ENCODE measurements around the gene MTLN.

DNA sequence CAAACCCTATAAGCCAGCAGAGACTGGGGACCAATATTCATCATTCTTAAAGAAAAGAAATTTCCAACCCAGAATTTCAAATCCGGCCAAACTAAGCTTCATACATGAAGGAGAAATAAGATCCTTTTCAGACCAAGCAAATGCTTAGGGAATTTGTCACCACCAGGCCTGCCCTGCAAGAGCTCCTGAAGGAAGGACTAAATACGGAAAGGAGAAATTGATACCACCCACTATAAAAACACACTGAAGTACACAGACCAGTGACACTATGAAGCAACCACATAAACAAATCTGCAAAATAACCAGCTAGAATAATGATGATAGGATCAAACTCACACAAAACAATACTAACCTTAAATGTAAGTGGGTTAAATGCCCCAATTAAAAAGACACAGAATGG is 29.9 kb downstream of the MTLN start:
- TF ChIP-seq BCL11A (IDR thresholded peaks at IDR 0.05; ENCODE audit: low read depth, low read length) (no peak), POLR2AphosphoS5 (IDR thresholded peaks at IDR 0.05; ENCODE audit: low read length) (no peak), KAT2A (conservative IDR thresholded peaks at IDR 0.05; ENCODE audit: control insufficient read depth, low read depth, low read length) (no peak), SMC3 (IDR thresholded peaks at IDR 0.05; ENCODE audit: borderline replicate concordance, low read length) (no peak), POLR2A (IDR thresholded peaks at IDR 0.05; ENCODE audit: low read depth, low read length) (no peak), EZH2 (IDR thresholded peaks at IDR 0.05; ENCODE audit: borderline replicate concordance, control insufficient read depth, low read depth, low read length) (no peak), CHD2 (IDR thresholded peaks at IDR 0.05; ENCODE audit: borderline replicate concordance, low read depth, low read length) (no peak), CBX5 (IDR thresholded peaks at IDR 0.05; ENCODE audit: low read depth) (no peak), SREBF2 (IDR thresholded peaks at IDR 0.05; ENCODE audit: low read length) (no peak), GABPA (IDR thresholded peaks at IDR 0.05; ENCODE audit: low read depth) (no peak), CHD4 (IDR thresholded peaks at IDR 0.05) (no peak), SUZ12 (IDR thresholded peaks at IDR 0.05; ENCODE audit: unreplicated experiment) (no peak)

Data from GM12878 (cell line).